T follicular helper cell (primary cell): ENCODE measurements around the gene FNDC8.
"Not testable (repeated sequence)": the region's sequence is repeated elsewhere in the genome, so short reads cannot be mapped to it uniquely, and the experiment has no call there.

ENCODE experiments used
- DNase-seq: peaks from one replicate; pipeline ENCODE4 v3.0.0-alpha.2; 2020; ENCODE audit warnings: low read depth

Gene FNDC8

GRCh38 chr17:35144840-35145239 is 23.4 kb downstream of the FNDC8 start:
- no peak for DNase-seq

- no peak for DNase-seq
These were observed 24.9 kb downstream of the FNDC8 start for GRCh38 chr17:35146214-35146833.

DNA sequence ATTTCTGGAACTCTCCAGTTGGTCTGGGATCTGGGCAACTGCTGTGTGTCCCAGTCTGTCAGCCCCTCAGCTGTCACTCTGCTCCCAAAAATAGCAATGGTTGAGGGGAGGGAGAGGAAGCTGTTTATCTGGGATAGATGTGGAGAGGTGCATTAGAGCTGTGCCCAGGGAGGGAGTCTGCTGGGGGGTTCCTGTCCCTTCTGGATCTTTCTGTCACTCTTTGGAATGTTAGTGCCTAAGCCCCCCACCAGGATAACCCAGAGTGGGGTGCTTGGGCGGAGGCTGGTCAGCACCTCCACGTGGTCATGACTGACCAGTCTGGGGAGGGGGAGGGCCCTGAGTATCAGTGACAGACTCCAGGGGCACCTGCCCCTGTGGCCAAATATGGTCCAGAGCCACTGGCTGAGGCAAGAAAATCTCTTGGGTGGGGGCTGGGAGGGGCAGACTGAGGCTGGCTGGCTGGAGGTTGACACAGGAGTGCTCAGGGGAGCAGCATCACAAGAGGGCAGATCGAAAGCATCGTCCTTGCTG is 26.0 kb downstream of the FNDC8 start, which contains the start of gene UNC45B:
UNC45B (plus strand) TSS at position 443 of the 531 bp plus-strand sequence. CDS start 447 bp downstream, outside the sequence.
- no peak for DNase-seq

DNA sequence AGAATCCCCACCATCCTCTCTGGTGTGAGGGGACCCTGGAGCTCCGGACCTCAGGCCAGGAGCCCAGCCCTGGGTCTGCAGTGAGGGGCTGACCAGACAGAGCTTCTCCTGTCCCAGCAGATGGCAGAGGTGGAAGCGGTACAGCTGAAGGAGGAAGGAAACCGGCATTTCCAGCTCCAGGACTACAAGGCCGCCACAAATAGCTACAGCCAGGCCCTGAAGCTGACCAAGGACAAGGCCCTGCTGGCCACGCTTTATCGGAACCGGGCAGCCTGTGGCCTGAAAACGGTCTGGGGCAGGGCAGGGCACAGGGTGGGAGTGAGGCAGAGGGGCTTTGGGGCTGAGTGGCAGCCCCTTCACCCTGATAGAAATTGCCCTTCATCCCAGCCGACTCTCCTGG is 26.7 kb downstream of the FNDC8 start:
- DNase-seq, result no peak

- no peak for DNase-seq
These were observed 28.5 kb downstream of the FNDC8 start for GRCh38 chr17:35149941-35150340.

- not testable (repeated sequence) for DNase-seq
These were observed 29.7 kb downstream of the FNDC8 start for GRCh38 chr17:35151080-35151479.

DNA sequence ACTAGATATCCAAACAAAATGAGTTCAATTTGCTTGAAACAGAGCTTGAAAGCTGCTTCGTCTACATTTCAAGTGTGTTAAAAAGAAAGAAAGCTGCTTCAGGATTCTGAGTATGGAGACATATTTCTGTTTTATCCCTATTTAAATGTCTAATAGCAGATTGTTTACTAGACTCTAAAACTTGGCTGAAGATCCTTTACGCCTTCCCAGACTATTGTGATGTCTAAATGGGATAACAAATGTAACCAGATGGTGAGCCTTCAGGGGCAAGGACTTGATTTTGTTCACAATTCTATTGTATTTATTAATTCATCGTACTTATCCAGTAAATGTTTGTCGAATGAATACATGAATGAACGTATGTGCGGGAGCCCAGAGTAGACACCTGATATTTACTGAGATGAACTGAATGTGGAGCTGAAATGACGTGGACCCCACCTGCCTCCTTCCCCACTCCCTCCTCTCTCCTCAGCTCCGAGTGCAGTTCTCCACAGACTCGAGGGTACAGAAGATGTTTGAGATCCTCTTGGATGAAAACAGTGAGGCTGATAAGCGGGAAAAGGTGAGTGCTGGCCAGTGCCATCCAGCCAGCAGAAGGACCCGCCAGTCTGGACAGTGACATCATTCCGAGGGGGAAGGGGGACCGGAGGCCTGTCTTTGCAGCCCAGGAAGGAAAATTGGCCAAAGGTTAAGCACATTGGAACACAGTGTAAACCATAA is 31.2 kb downstream of the FNDC8 start:
- no peak for DNase-seq

DNA sequence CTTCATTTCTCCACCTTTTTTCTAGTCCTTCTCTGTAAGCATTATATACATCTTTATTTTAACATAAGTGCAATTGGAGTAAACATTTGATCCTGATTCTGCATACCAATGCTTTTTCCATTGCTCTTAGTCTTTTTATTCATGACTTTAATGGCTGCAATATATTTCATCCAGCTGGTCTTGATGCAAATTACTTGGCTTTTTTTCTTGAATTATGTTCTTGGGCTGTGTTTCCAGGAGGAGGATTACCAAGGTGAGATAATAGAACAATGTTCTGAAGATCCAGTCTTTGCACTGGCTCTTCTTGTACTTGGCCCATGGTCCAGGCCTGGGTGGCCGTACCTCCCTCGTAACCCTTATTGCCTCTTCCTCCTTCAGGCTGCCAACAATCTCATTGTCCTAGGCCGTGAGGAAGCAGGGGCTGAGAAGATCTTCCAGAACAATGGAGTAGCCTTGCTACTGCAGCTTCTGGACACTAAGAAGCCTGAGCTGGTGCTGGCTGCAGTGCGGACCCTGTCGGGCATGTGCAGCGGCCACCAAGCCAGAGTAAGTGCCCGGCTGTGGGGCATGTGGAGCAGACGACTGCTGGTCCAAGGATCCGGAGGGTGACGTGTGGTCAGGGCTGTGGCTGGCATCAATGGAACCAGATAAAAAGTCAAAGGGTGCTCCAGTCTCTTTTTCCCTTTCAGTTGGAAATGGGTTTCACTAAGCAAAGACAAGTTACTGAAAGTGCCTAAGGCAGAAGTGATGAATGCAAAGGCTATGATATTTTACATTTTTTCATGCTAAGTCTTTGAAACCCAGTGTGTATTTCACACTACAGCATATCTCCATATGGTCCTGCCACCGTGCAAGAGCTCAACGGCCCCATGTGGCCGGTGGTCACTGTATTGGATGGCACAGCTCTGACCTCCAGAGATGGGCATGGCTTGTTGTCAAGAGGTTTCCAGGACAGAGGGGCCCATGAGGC is 33.1 kb downstream of the FNDC8 start:
- no peak for DNase-seq

GRCh38 chr17:35155246-35155645 is 33.8 kb downstream of the FNDC8 start:
- DNase-seq, result no peak

DNA sequence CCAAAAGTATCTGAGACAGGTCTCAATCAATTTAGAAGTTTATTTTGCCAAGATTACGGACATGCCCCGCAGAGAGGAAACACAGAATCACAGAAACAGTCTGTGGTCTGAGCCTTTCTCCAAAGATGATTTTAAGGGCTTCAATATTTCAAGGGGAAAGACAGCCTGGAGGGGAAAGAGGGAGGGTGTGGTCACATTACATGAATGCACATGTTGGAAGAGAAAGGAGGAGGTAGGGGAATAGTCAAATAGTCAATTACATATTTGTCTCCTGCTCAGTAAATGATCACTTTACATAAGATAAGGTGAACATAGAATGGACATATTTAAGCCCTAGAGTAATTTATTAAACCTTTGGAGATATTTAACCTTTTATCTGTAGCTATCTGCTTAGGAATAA is 38.5 kb downstream of the FNDC8 start:
- DNase-seq, result no peak

DNA sequence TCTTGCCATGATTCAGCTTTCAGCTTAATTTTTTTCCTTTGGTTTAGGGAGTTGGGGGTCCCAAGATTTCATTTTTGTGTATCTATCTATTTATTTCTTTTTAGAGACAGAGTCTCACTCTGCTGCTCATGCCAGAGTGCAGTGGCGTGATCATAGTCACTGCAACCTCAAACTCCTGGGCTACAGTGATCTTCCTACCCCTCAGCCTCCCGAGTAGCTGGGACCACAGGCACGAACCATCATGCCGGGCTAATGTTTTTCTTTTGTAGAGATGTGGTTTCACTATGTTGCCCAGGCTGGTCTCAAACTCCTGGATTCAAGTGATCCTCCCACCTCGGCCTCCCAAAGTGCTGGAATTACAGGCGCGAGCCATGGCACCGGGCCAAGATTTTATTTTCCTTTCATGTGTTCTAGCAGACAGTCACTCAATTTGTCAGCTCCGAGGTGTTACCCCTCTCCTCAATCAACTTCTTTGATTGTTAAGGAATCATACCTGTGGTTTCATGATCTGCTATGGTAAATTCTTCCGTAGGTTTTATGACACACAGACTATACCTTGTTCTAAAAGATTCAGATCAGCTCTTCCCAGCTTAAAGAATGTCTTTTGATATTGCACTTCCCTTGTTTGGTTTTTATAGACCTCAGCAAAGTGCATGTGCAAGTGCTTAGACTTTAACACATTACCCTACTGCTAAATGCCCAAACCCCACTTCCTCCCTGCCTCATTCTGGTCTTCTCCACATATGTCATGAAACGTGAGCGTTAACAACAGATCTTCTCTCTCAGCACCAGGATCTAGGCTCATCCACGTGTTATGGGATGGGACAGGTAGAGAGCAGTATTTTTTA is 39.2 kb downstream of the FNDC8 start:
- peak; percentile 19 for DNase-seq

DNA sequence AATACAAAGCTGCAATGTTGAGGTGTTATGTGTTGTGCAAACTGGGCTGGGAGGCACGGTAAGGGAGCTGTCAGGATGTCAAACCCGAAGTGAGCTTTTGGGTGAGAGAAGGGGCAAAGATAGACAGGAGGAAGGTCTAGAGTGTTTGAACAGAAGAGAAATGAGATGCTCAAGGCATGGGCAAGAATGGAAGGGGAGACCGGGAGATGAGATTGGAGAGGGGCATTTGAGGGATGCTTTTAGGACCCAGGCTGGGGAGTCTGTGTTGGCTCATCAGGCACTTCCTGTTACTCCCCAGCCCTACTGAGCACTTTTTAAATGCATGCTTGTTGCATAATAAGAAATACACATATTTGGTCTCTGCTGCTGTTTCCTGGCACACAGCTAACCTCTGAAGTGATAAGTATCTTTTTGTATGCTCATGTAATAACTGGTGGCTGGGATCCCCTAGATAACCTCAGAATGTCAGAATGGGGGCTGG is 39.9 kb downstream of the FNDC8 start:
- DNase-seq, result no peak

- no peak for DNase-seq
These were observed 41.3 kb downstream of the FNDC8 start for GRCh38 chr17:35162755-35163154.

DNA sequence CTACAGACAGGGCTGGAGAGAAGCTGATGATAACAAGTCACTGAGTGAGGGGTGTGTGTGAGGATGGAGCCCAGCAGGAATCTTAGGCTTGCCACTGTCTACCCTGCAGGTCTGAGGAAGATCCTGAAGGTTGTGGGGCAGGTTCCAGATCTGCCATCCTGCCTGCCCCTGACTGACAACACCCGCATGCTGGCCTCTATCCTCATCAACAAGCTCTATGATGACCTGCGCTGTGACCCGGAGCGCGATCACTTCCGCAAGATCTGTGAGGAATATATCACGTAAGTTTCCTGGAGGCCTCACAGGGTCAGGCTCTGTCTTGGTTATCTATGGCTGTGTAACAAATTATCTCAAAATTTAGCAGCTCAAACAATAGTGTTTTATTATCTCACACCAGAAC is 42.5 kb downstream of the FNDC8 start:
- DNase-seq, result no peak

DNA sequence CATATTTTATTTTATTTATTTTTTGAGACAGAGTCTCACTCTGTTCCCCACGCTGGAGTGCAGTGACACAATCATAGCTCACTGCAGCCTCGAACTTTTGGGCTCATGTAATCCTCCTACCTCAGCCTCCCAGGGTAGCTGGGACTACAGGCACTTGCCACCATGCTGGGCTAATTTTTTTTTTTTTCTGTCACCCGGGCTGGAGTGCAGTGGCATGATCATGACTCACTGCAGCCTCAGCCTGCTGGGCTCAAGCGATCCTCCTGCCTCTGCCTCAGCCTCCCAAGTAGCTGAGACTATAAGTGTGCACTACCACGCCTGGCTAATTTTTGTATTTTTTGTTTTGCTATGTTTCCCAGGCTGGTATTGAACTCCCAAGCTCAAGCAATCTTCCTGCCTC is 43.3 kb downstream of the FNDC8 start:
- DNase-seq, result no peak

DNA sequence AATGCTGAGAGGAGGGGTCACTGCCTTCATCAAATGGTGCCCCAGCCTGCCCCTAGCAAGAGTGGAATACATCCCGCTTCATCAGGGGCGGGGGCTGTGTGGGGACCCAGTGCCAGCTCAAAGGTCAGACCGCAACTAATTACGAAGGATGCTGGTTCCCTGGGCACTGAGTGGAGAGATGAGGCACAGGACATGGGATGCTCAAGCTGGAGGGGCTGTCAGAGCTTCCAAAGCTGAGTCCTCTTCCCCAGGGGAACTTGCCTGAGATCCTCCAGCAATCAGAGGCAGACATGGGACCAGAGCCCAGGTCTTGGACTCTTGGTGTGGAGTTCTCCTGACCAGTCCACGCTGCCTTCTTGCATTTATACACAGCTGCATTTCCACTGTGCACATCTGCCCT is 45.1 kb downstream of the FNDC8 start:
- DNase-seq, result no peak

DNA sequence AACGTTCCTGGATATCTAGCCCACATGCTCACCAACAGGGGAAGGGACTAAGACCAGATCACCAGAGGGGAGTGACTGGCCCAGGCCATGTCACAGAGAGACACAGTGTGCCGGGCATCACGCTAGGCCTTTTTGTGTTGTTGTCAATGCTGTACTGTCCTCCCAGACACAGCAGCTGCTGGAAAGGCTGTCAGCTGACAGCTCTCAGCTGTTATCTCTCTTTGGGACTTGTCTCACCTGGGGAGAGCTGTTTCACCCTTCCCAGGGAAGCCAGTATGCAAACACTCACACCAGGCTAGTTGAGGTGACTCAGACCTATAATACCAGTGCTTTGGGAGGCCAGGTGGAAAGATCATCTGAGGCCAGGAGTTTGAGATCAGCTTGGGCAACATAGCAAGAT is 45.6 kb downstream of the FNDC8 start:
- no peak for DNase-seq

DNA sequence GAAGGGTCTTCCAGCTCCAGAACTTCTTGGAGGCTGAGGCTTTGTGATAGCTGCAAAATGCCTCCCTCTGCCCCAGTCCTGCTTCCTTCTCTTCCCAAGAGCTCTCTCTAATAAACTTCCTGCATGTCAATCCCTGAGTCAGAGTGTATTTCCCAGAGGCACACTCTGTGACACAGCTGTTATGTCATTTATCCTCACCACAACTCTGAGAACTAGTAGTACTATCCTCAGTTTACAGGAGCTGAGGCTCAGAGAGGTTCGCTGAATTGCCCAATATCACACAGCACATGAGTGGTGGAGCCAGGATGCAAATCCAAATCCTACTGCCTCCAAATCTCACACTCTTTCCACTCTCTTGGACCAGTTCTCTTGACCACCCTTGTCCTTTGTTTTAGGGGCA is 46.3 kb downstream of the FNDC8 start:
- no peak for DNase-seq

DNA sequence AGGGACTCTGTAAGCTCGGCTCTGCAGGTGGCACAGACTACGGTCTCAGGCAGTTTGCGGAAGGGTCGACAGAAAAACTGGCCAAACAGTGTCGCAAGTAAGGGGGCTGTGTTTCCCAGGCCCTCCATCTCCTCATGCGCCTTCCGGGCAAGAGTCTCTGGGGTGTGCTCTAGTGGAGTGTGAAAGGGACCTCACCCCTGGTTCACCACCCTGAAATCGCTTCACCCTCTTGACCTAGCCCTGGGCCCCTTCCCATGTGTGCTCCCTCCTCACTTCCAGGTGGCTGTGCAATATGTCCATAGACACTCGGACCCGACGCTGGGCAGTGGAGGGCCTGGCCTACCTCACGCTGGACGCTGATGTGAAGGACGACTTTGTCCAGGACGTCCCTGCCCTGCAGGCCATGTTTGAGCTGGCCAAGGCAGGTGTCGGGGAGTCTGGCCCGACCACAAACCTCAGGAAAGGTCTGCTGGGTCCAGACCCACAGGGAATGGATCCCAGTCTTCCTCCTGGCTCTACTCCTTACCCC is 48.5 kb downstream of the FNDC8 start:
- no peak for DNase-seq

- no peak for DNase-seq
These were observed 49.8 kb downstream of the FNDC8 start for GRCh38 chr17:35170968-35171771.
